Heart left ventricle (tissue), 16 donors: Measurements from ENCODE around the gene FAM3D. TPM values are rescaled to one million over a fixed set of nuclear protein-coding genes. Genes with fewer than 3 reads are reported as not detected.

Experiments used
- ATAC-seq, 4 donors: fragments of 200-7000 bp; cut with Tn5 transposase; one replicate each; pipeline ENCODE4 v1.9.1; 2020 to 2022; ENCODE audit warnings: moderate library complexity in 4 of 4, mild to moderate bottlenecking in 3 of 4, moderate number of reproducible peaks in 1 of 4
- DNase-seq, 5 donors: peaks; one replicate each; pipeline ENCODE4 v3.0.0-alpha.2; 2020
- H3K27ac ChIP-seq, 12 donors: fragments of 200-600 bp; sonication (generic) in 4 of 12; one replicate each; pipeline versions ENCODE4 v1.5.0 to v1.8.0; 2016 to 2022; ENCODE audit warnings: mild to moderate bottlenecking in 2 of 12
- H3K27me3 ChIP-seq, 9 donors: fragments of 200-600 bp; sonication (generic) in 2 of 9; one replicate each; pipeline versions ENCODE4 v1.5.1 to v1.8.0; 2016 to 2022; ENCODE audit warnings: mild to moderate bottlenecking in 3 of 9
- H3K36me3 ChIP-seq, 9 donors: fragments of 200-600 bp; sonication (generic) in 2 of 9; one replicate each; pipeline versions ENCODE4 v1.5.0 to v1.8.0; 2018 to 2022; ENCODE audit warnings: mild to moderate bottlenecking in 2 of 9
- H3K4me1 ChIP-seq, 12 donors: fragments of 200-600 bp; sonication (generic) in 4 of 12; one replicate each; pipeline versions ENCODE4 v1.5.0 to v1.8.0; 2016 to 2022; ENCODE audit warnings: mild to moderate bottlenecking in 3 of 12
- H3K4me3 ChIP-seq, 12 donors: fragments of 200-600 bp; sonication (generic) in 4 of 12; one replicate each; pipeline versions ENCODE4 v1.5.0 to v1.8.0; 2017 to 2022; ENCODE audit warnings: mild to moderate bottlenecking in 9 of 12, moderate library complexity in 4 of 12
- H3K9me3 ChIP-seq, 12 donors: fragments of 200-600 bp; sonication (generic) in 4 of 12; one replicate each; pipeline versions ENCODE4 v1.5.0 to v1.8.0; 2016 to 2022; ENCODE audit warnings: mild to moderate bottlenecking in 1 of 12
- CTCF ChIP-seq, 12 donors: fragments of 200-600 bp; sonication (generic) in 4 of 12; IDR thresholded peaks; one replicate each; pipeline versions ENCODE4 v1.5.0 to v1.8.0; 2018 to 2022; ENCODE audit warnings: antibody characterized with exemption in 12 of 12, mild to moderate bottlenecking in 5 of 12
- POLR2A ChIP-seq, 2 donors: fragments of 450-650 bp; IDR thresholded peaks; one replicate each; pipeline ENCODE4 v1.6.1; 2017; ENCODE audit warnings: antibody characterized with exemption in 2 of 2, mild to moderate bottlenecking in 2 of 2, moderate library complexity in 2 of 2
- WGBS, 4 donors: extraction: QIAGEN DNeasy Blood & Tissue Kit in 2 of 4; methylation state at CpG; one replicate each; pipeline versions ENCODE4 v1.1.5 to v1.1.7; 2013 to 2018; 5-methylcytosine and 5-hydroxymethylcytosine counted together
- intact Hi-C, 10 donors: fragments of 100-400 bp; cut with DNase I; formaldehyde crosslinking; loops; one replicate each; pipeline versions ENCODE4 v1.11.1 to v1.14.2; 2022
- polyA plus RNA-seq, 2 donors: library from polyadenylated mRNA; stranded (reverse); fragments of 200-250 nt; gene quantifications; one replicate each; pipeline ENCODE4 v1.2.3, GENCODE V29; 2013
- total RNA-seq, 9 donors: library from RNA; depleted of rRNA in 2 of 9; stranded (reverse); fragments of >200 nt in 2 of 9; fragmentation: NEBNext Ultra II Directional in 3 of 9; extraction: Animal tissue kit (Norgen Biotek cat#: 25700) in 3 of 9; gene quantifications; one replicate each; pipeline versions ENCODE4 v1.1.0 to v1.2.4, GENCODE V29; 2016 to 2023
- donor health status: ischemic (EF 13 %, LVEDD 7.1; RV severe dilation, severe dysfunction).
- donor health status: healthy with polysubstance abuse.
- donor health status: DM: no; HTN: yes; CAD: no.
- donor health status: DM: no; HTN: no; CAD: no.
- donor health status: ischemic (EF 25% LVEDD 6.9; RV normal size, moderate dysfunction).
- donor health status: ischemic (EF 25% LVEDD 5.7; RV mildly dilated, moderate dysfunction).
- donor health status: healthy.
- donor health status: DM: yes; HTN: yes; CAD: no.
- donor health status: ischemic (EF 35%, LVEDD 5.7; RV mildly dilated, moderate dysfunction).
- donor health status: nonischemic (EF 11% LVEDD 7.7; RV severe dilation, severe dysfunction).
- donor health status: DM: yes; HTN: yes; CAD: no.
- donor health status: PGD.
- donor health status: ischemic (EF 29% LVEDD 5.4; RV normal size, mild dysfunction).
- donor health status: nonischemic (EF 23%, LVEDD 6.1; RV moderate dilation, normal function).

Gene FAM3D
- total and polyA plus RNA-seq, 11 donors: 0.06 TPM; not detected in 10

GRCh38 chr3:58591517-58592510, 74.8 kb downstream of the FAM3D start:
- Histone ChIP-seq H3K27ac (no peak overlapping the region), H3K4me3 (no peak overlapping the region), H3K27me3 (peaks cover 0 to 4% (median 3%) of the 10 kb centered on the region in 9 donors), H3K4me1 (peaks cover 0 to 2% (median 0%) of the 10 kb centered on the region in 12 donors), H3K9me3 (no peaks in the 10 kb centered on the region), H3K36me3 (no peaks in the 10 kb centered on the region)
- intact Hi-C loops: no loop called here
- DNase-seq (no peak), ATAC-seq (no peak)
- 48 to 66% (median 64%) methylated on average over 6 of the region's 6 CpGs for WGBS, 4 donors
- TF ChIP-seq POLR2A (IDR thresholded peaks at IDR 0.05) (no peak), CTCF (IDR thresholded peaks at IDR 0.05) (no peak)

GRCh38 chr3:58588030-58588614, 78.5 kb downstream of the FAM3D start:
- no peaks in the 10 kb centered on the region for H3K9me3 ChIP-seq
- intact Hi-C loops: loop anchor here in 7 of 10 donors (5.0 kb wide), 1 partner anchor 39 kb away; no protein-coding TSS in a partner anchor
- DNase-seq (no peak), ATAC-seq (no peak)
- no peak overlapping the region for H3K4me3 ChIP-seq
- no peak overlapping the region for H3K27ac ChIP-seq
- peaks cover 0 to 33% (median 14%) of the 10 kb centered on the region in 12 donors for H3K4me1 ChIP-seq
- no peaks in the 10 kb centered on the region for H3K36me3 ChIP-seq
- WGBS, 4 donors: 31 to 63% (median 41%) methylated on average over 3 of the region's 3 CpGs
- peaks cover 0 to 18% (median 5%) of the 10 kb centered on the region in 9 donors for H3K27me3 ChIP-seq
- TF ChIP-seq POLR2A (IDR thresholded peaks at IDR 0.05) (no peak), CTCF (IDR thresholded peaks at IDR 0.05) (no peak)

- H3K9me3 ChIP-seq: no peaks in the 10 kb centered on the region
- intact Hi-C loops: loop anchor here in 7 of 10 donors (5.0 kb wide), 1 partner anchor 41 kb away; no protein-coding TSS in a partner anchor
- H3K4me3 ChIP-seq: peak overlapping the region in 1 of 12 donors; percentile 1
- H3K36me3 ChIP-seq: no peaks in the 10 kb centered on the region
- peaks cover 0 to 18% (median 5%) of the 10 kb centered on the region in 9 donors for H3K27me3 ChIP-seq
- no peak for TF ChIP-seq CTCF (IDR thresholded peaks at IDR 0.05)
- H3K27ac ChIP-seq: no peak overlapping the region
- H3K4me1 ChIP-seq: peaks cover 0 to 33% (median 14%) of the 10 kb centered on the region in 12 donors
- no peak for ATAC-seq
- DNase-seq: no peak
- 10 to 29% (median 23%) methylated on average over 19 to 44 of the region's 44 CpGs for WGBS, 4 donors
Measured at GRCh38 chr3:58586776-58587192, 79.8 kb downstream of the FAM3D start.

DNA sequence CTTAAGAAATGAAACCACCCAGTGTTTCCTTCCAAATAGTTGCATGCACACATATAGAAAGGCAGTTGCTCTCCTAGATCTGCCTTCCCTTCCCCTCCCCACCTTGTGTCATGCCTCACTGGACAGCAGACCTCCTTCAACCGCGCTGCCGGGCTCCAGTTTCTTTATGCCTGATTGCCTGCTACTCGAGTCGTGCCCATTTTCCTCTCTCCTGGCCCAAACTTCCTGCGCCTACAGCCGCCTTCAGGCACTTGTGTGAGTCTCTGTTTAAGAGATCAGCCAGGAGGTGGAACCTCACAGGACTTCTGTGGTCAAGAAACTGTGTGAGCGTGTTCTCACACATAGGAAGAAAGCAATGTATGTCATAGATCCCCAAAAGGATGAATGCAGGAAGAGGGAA, 80.6 kb downstream of the FAM3D start:
- ATAC-seq: no peak
- intact Hi-C loops: loop anchor here in 7 of 10 donors (1.0 to 5.0 kb wide), 2 partner anchors 9 to 41 kb away; partner anchors contain the start of gene FAM107A (in 1 of the 7)

More for the DNA sequence above, 80.6 kb downstream of the FAM3D start:
- peak overlapping the region in 9 of 12 donors; percentile 51 to 68 (median 59) for H3K4me3 ChIP-seq
- no peaks in the 10 kb centered on the region for H3K36me3 ChIP-seq
- H3K9me3 ChIP-seq: no peaks in the 10 kb centered on the region
- no peak for DNase-seq
- H3K4me1 ChIP-seq: peaks cover 0 to 35% (median 14%) of the 10 kb centered on the region in 12 donors
- TF ChIP-seq CTCF (IDR thresholded peaks at IDR 0.05) (no peak), POLR2A (IDR thresholded peaks at IDR 0.05) (no peak)
- WGBS, 4 donors: 48 to 63% (median 52%) methylated on average over 8 of the region's 8 CpGs
- H3K27ac ChIP-seq: peak overlapping the region; percentile 60 to 89 (median 84)
- peaks cover 0 to 18% (median 5%) of the 10 kb centered on the region in 9 donors for H3K27me3 ChIP-seq
